Gastrocnemius medialis (tissue), 4 donors: ENCODE data around the gene MSI2. TPM values are rescaled to one million over a fixed set of nuclear protein-coding genes. Genes with fewer than 3 reads are reported as not detected.

ENCODE experiments used
- ATAC-seq, 2 donors: fragments of 150-250 bp; one replicate each; pipeline ENCODE4 v1.9.1; 2016
- DNase-seq, 2 donors: peaks; one replicate each; pipeline ENCODE4 v3.0.0-alpha.2; 2019
- H3K27ac ChIP-seq, 4 donors: fragments of 200-600 bp; sonication (generic); 1 replicate in 1 of 4; 2 replicates in 3 of 4; pipeline ENCODE4 v1.5.1; 2016 to 2018; ENCODE audit warnings: mild to moderate bottlenecking in 2 of 4, moderate library complexity in 1 of 4
- H3K27me3 ChIP-seq, 3 donors: fragments of 200-600 bp; sonication (generic) in 2 of 3; 1 replicate in 1 of 3; 2 replicates in 2 of 3; pipeline versions ENCODE4 v1.5.1 to v1.6.0; 2016 to 2019; ENCODE audit warnings: mild to moderate bottlenecking in 1 of 3, moderate library complexity in 1 of 3
- H3K36me3 ChIP-seq, 2 donors: fragments of 200-600 bp; sonication (generic) in 1 of 2; one replicate each; pipeline ENCODE4 v1.5.1; 2017 to 2018
- H3K4me1 ChIP-seq, 2 donors: fragments of 200-600 bp; sonication (generic) in 1 of 2; one replicate each; pipeline ENCODE4 v1.5.1; 2016 to 2017; ENCODE audit warnings: mild to moderate bottlenecking in 2 of 2
- H3K4me3 ChIP-seq, 4 donors: fragments of 200-600 bp; sonication (generic) in 3 of 4; 1 replicate in 1 of 4; 2 replicates in 3 of 4; pipeline ENCODE4 v1.5.1; 2016 to 2019; ENCODE audit warnings: mild to moderate bottlenecking in 2 of 4
- H3K9me3 ChIP-seq, 3 donors: fragments of 200-600 bp; sonication (generic) in 2 of 3; 1 replicate in 1 of 3; 2 replicates in 2 of 3; pipeline ENCODE4 v1.5.1; 2016 to 2019
- CTCF ChIP-seq, 5 experiments: fragments of 450-650 bp in 3 of 5; fragments of 200-600 bp in 2 of 5; sonication (generic) in 2 of 5; IDR thresholded peaks in 4 of 5; conservative IDR thresholded peaks in 1 of 5; 1 replicate in 4 of 5; 2 replicates in 1 of 5; pipeline ENCODE4 v1.5.1; 2016 to 2019; ENCODE audit warnings: antibody characterized with exemption in 5 of 5, mild to moderate bottlenecking in 3 of 5, moderate library complexity in 3 of 5
- POLR2A ChIP-seq, 2 donors: fragments of 450-650 bp; IDR thresholded peaks; one replicate each; pipeline ENCODE4 v1.6.1; 2017; ENCODE audit warnings: antibody characterized with exemption in 2 of 2, mild to moderate bottlenecking in 2 of 2, moderate library complexity in 2 of 2
- in situ Hi-C, 4 donors: fragments of 200-750 bp; cut with MboI; loops; one replicate each; pipeline versions ENCODE4 v1.15.0 to v1.8.0; 2017; ENCODE audit warnings: low sequenced_read_pairs in 4 of 4
- intact Hi-C: fragments of 100-400 bp; cut with DNase I; formaldehyde crosslinking; loops from one replicate; pipeline ENCODE4 v1.15.1; 2023; ENCODE audit warnings: low total_unique reads
- total RNA-seq, 4 donors: library from RNA; depleted of rRNA; stranded (reverse); fragments of >200 nt; gene quantifications; one replicate each; pipeline versions ENCODE4 v1.1.0 to v1.2.3, GENCODE V29; 2016

MSI2 gene
- total RNA-seq, 4 donors from 2014 or later: 33.1 to 66.2 (median 48.5) TPM

DNA sequence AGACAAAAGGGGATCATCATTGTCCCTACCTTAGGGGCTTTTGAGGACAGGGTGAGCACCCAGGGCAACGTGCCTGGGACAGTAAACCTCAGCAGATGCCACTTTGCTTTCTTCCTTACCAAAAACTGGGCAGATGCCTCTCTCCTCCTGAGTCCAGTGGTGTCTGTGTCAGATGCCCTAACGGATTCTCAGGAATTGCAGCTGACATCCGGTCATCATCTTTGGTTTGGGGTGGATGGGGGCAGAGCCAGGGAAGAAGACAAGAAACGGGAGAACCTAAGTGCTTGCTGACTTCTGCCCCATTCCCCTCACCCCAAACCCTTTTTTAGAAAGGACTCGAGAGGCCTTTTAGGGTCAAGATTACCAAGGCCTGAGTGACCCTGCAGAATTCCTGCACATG, 187.5 kb downstream of the MSI2 start:
- Histone ChIP-seq H3K27me3 (no peaks in the 10 kb centered on the region), H3K4me1 (peaks cover 64 to 72% of the 10 kb centered on the region in 2 donors), H3K27ac (peak overlapping the region; percentile 90 to 96 (median 92)), H3K36me3 (no peaks in the 10 kb centered on the region), H3K4me3 (no peak overlapping the region), H3K9me3 (no peaks in the 10 kb centered on the region)
- intact Hi-C loops: loop anchor here (2.0 to 5.0 kb wide), 6 partner anchors 21 to 201 kb away; partner anchors contain the start of gene MSI2
- peak in 1 of 2 donors; percentile 16 for ATAC-seq
- in situ Hi-C loops: no loop called here
- TF ChIP-seq CTCF (IDR thresholded peaks at IDR 0.05 in 4 of 5, conservative IDR thresholded peaks at IDR 0.05 in 1 of 5): no peak
- DNase-seq: no peak

GRCh38 chr17:57444682-57445450, 188.5 kb downstream of the MSI2 start:
- Histone ChIP-seq H3K4me3 (no peak overlapping the region), H3K36me3 (no peaks in the 10 kb centered on the region), H3K4me1 (peaks cover 60 to 61% of the 10 kb centered on the region in 2 donors), H3K27ac (peak overlapping the region in 3 of 4 donors; percentile 90 to 92 (median 91)), H3K27me3 (no peaks in the 10 kb centered on the region), H3K9me3 (no peaks in the 10 kb centered on the region)
- no peak for TF ChIP-seq POLR2A (IDR thresholded peaks at IDR 0.05)
- TF ChIP-seq CTCF (IDR thresholded peaks at IDR 0.05 in 4 of 5, conservative IDR thresholded peaks at IDR 0.05 in 1 of 5): no peak
- intact Hi-C loops (loop anchor here (5.0 kb wide), 4 partner anchors 88 to 188 kb away; partner anchors contain the start of gene MSI2), in situ Hi-C loops (no loop called here)
- ATAC-seq (no peak), DNase-seq (no peak)

DNA sequence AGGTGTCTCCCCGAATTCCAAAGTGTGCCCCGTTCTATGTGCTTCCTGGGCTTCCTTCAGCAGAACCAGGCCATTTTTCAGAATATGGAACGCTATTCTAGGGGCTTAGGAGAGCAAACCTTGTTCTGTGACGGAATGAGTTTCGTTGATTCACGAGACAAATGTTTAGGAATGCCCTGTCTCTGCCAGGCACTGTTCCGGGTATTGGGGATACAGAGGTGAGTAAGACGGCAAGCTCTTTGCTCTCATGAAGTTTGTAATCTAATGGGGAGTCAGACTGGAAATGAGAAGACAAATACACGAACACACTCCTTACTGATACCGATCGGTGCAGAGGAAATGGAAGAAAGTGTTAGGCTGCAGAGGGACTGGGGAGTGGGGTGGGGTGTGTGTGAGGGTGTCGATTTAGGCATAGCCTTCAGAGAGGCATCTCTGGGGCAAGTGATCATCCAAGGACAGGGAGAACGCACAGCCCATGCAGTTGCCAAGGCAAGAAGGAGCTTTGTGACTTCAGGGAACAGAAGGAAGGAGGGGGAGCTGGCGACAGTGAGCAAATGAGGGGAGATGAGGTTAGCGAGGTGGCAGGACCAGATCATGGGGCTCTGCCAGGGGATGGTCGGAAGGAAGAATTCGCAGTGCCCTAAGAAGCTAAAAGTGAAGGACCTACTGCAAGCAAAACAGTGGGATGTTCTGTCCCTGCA, 189.6 kb downstream of the MSI2 start:
- no peak overlapping the region for H3K27ac ChIP-seq
- ATAC-seq: no peak
- in situ Hi-C loops (no loop called here), intact Hi-C loops (no loop called here)
- DNase-seq: no peak
- H3K4me3 ChIP-seq: no peak overlapping the region
- H3K27me3 ChIP-seq: no peaks in the 10 kb centered on the region
- H3K4me1 ChIP-seq: peaks cover 51% of the 10 kb centered on the region in 2 donors
- H3K9me3 ChIP-seq: no peaks in the 10 kb centered on the region
- no peaks in the 10 kb centered on the region for H3K36me3 ChIP-seq
- TF ChIP-seq POLR2A (IDR thresholded peaks at IDR 0.05) (no peak), CTCF (IDR thresholded peaks at IDR 0.05 in 4 of 5, conservative IDR thresholded peaks at IDR 0.05 in 1 of 5) (no peak)

DNA sequence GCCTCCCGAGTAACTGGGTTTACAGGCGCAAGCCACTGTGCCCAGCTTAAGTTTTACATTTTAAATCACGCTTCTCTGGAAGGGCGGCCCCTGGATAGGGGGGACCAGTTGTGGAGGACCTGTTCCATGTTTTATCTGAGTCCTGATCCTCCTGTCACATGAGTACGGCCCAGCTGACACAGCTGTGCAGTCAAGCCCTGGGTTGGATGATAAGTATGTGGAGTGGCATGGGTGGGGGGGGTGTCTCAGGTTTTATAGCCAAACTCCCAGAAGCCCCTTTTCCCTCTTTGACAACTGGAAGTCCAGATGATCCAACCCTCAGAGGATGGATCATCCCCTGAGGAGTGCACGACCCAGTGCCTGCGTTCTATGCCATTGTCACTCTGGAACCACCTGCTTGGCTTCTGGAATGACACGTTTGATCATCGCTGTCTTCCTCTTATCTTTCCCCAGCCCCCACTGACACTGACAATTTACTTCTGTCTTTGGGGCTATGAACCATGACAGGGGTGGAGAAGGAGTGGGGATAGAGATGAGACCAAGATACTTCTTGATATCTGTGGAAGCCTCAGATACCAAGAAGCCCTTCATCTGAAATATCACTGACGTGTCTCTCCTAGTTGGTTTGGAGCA, 191.2 kb downstream of the MSI2 start:
- intact Hi-C loops: no loop called here
- DNase-seq: no peak
- no peaks in the 10 kb centered on the region for H3K27me3 ChIP-seq
- no peak overlapping the region for H3K4me3 ChIP-seq
- no peaks in the 10 kb centered on the region for H3K9me3 ChIP-seq
- no peak overlapping the region for H3K27ac ChIP-seq
- no peak for TF ChIP-seq CTCF (IDR thresholded peaks at IDR 0.05 in 4 of 5, conservative IDR thresholded peaks at IDR 0.05 in 1 of 5)
- TF ChIP-seq POLR2A (IDR thresholded peaks at IDR 0.05): no peak
- in situ Hi-C loops: no loop called here
- no peak for ATAC-seq
- no peaks in the 10 kb centered on the region for H3K36me3 ChIP-seq
- H3K4me1 ChIP-seq: peaks cover 35 to 38% of the 10 kb centered on the region in 2 donors
